HG03196 (cell line): ENCODE measurements around the gene TRABD2B.

Experiments used
- ATAC-seq: cut with Tn5 transposase; IDR thresholded peaks from one replicate; pipeline ENCODE4 v1.9.1; 2021; ENCODE audit not compliant: unreplicated experiment

TRABD2B gene

GRCh38 chr1:47837056-47837830, 159.9 kb downstream of the TRABD2B start:
- no peak for ATAC-seq

DNA sequence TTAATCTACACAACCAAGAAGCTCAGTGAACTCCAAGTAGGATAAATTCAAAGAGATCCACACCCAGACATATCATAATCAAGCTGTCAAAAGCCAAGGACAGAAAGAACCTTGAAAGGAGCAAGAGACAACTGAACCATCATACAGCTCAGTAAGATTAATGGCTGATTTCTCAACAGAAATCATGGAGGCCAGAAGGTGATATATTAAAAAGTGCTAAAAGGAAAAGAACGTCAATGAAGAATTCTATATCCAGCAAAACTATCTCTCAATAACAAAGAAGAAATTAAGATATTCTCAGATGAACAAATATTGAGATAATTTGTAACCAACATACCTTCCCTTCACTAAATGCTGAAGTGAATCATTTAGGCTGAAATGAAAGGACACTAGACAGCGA, 161.8 kb downstream of the TRABD2B start:
- ATAC-seq: no peak

GRCh38 chr1:47834326-47834725, 162.9 kb downstream of the TRABD2B start:
- no peak for ATAC-seq

DNA sequence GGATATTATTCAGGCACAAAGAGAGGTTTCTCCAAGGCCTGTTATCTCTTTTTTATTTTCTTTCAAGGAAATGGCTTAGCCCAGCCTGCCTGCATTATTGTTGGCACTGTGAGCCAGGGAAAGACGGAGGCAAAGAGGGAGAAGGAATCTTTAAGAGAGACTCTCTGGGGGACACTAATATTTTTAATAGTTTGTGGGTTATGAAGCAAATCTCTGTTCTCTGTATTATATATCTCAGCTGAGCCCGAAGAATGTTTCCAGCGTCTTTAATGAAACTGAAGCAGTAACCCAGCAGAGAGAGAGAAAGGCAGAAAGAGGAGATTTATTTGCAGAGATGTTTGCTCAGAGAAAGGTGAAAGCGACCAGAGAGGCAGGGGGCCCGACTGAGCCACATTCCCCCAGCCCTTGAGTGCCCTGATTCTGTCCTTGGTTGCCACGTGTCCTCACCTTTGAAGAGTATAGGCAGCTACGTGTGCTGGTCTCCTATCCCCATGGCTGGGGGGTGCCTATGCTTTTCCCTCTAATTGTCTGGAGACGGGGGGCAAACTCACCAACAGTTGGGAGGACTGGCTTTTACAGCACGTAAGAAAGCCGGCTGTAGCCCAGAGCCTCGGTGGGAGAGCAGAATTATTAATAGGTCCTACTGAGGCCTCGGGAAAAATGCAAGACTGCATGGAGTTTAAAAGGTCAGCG, 166.4 kb downstream of the TRABD2B start:
- no peak for ATAC-seq

DNA sequence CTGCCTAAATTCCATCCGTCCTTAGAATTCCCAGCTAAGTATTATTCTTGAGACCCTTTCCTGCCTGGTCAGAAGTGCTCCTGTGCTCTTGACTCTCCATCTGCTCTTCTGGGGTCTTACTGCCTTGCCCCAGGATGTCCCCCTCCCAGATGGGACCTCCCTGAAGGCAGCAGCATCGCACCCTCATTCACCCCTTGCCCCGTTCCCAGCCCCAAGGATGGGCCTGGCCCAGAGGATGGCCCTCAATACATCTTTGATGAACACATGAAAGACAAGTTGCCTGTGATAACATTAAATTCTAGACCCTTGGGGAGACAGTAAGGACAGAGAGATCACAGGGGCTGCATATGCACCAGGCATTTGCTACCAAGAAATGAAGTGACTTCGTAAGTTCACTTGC, 167.2 kb downstream of the TRABD2B start:
- ATAC-seq: no peak

DNA sequence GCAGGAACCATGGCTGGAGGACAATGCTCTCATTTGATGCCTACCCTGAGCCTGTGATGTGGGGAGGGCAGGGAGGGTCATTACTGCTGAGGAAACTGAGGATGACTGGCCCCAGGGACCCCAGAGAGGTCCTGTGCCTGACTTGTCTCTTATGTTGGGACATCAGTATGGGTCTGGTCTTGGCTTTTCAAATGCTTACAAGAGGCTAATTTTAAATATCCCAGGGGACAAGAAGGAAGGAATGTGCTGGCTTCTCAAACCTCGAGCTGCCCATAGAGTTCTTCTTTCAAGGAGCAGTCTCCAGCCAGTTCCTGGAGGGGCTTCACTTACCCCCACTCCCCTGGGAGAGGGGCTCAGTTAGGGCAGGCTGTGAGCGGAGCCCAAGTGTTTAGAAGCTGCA, 168.2 kb downstream of the TRABD2B start:
- ATAC-seq: no peak

DNA sequence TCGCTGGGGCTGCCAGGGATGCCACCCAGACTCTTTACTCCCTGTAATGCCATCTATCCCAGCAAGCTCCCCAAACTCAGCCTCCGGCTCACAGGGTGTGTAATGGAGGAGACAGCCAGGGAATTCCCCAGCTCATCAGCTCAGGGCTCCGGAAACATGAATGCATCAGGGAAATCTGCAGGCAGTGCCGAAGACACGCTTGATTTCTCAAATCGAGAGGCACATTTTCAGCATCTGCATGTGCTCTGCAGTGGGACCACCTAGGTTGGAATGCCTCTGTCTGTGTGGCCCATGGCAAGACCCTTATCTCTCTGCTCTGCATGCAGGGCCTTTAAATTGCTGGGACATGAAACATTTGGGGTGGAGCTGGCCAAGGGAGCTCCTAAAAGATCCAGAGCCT, 170.1 kb downstream of the TRABD2B start:
- ATAC-seq: no peak

DNA sequence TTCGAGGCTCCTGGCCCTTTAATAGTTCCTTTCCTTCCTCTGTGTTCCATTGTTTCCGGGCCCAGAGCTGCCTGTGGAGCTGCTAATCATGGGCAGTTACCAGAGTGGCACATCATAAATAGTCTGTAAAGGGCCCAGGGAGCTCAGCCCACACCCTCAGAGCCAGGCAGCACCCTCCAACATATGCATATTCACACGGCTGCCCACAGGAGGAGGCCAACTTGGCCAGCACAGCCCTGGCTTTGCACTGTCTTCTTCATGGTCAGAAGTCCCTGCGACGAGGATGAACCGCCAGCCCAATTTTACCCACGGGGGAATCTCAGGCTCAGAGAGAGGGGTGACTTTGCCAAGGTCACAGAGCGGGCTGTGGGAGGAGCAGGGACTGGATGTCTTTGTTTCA, 172.5 kb downstream of the TRABD2B start:
- ATAC-seq: no peak

DNA sequence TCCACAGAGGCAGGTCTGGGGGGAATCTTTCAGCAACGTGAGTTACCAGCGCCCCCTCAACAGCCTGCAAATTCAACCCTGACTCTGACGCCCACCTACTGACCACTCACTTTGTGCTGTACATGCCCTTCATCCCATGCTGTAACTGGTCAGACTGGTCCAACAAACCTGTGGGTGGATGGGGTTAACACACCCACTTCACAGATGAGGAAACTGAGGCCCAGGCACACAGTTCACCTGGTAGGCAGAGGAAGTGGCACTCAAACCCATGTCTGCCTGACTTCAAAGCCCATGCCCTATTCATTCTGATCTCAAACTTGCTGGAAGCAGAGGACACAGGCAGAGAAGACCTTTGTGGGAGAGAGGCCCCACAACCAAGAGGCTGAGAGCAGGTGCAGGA, 172.9 kb downstream of the TRABD2B start:
- ATAC-seq: no peak

DNA sequence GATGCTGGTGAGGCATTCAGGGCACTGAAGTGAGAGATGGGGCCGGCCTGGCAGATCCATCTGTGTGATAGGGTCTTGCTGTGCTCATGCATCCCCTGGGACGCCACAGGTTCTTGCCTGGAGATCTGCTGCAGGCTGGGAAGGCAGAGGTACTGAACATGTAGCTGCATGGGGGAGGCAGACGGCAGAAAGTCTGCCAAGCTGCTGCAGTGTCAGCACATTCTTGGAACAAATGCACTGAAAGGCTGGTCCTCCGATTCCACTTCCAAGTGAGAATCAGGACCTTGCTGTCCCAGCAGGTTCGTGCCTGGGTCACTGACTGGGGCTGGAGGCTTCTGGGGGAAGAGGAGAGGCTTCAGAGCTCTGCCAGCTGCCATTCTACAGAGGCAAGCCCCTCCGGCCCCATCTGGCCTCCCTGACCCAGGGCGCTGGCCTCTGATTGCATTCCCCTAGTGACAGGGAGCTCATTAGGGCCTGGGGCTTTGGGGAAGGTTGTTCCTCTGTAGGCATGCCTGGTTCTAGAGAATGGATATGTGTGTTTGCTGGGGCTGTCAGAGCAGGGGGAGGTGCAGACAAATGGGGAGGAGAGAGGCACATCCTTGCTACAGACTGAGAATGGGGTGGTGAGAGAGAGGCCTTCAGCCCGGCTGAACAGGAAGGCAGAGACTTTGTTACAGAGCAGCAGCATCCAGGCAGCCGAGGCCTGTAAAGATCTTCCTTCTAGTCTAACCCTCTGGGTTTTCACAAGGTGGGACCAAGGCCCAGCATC, 174.0 kb downstream of the TRABD2B start:
- ATAC-seq: no peak

- no peak for ATAC-seq
These were observed 175.4 kb downstream of the TRABD2B start for GRCh38 chr1:47821760-47822159.

DNA sequence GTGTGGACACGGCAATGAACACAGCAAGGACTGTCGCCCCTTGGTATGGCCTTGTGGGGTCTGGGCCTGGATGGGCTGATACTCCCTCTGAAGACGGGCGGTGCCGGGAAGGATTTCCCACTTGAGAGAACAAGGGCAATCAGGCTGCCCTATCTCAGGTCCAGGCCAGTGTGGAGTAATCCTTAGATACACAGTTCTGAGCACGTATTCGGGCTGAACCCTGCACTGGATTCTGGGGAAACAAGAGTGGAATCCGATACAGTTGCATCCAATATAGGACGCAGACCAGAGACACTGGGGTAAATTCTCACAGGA, 177.7 kb downstream of the TRABD2B start:
- ATAC-seq: no peak

DNA sequence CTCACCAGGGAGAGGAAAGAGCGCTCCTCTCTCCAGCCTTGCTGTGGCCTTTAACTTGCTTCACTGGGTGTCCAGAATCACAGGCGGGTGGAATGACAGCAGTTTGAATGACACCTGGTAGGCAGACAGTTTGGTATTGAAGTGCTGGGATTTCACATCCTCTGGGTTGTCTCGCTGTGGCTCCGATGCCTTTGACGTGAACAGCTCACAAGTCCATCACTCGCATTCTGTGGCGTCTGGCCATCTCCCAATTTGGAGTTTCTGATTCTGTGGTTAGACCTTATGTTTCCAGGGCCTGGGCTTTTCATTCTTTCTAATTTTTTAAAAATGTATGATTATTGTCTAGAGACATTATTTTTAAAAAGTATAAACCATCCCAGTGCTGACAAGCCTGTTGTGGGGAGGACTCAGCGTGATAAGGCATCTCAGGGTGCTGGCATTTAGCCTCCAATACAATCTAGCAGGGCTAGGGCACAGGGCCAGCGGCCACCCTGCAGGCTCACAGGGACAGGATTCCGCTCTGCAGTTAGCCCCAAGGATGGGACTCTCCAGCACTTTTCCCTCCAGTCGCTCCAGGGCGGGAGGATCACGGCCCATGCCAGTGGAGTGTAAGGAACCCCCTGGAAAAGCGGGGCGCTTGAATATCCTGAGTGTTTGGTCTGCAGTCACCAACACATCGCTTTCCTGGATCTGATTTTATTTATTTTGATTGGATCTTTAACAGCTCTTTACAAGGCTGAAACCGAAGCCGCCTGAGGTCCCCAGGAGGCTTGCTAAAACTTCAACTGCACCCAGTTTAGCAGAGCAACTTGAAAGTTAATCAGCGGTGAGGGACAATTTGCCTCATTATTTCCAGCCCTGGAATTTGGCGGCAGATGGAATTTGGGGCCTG, 178.3 kb downstream of the TRABD2B start:
- no peak for ATAC-seq

- ATAC-seq: no peak
These were observed 179.3 kb downstream of the TRABD2B start for GRCh38 chr1:47817861-47818260.

GRCh38 chr1:47816325-47817071, 180.7 kb downstream of the TRABD2B start:
- no peak for ATAC-seq

- ATAC-seq: no peak
These were observed 182.4 kb downstream of the TRABD2B start for GRCh38 chr1:47814612-47815395.

GRCh38 chr1:47813970-47814369, 183.2 kb downstream of the TRABD2B start:
- ATAC-seq: no peak

DNA sequence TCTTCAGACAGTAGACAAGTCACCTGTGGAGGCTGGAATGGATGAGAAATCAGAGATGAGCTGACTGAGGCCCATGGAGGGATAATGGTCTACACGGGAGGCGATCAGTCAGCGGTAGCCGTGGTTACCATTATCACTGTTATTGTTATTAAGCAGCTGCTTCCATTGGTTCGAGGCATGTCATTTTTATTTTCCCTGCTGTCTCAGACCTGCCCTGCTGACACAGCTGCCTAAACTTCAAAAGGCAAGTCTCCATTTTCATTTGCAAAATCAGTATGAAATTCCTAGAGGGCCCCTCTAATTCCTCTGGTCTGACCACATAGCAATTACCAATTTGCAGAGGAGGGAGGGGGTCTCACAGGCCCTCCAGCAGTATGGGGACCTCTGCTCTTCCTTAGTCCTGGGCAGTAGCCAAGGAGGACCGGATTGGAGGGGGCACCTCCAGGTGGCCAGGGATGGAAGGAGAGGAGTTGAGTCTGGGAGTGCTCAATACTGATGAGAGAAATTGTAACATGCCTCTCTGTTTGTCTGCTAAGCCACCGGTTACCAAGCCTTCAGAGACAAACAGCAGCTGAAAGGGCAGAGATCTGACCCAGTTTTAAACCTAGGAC, 184.2 kb downstream of the TRABD2B start:
- no peak for ATAC-seq
